ENCODE results near the gene SNX11.

The SNX11 gene

GRCh38 chr17:48095611-48096010, 12.0 kb upstream of the SNX11 start:
- DNase-seq (ENCODE audit: low read depth in 2 of 2), result no peak

- no peak for DNase-seq (ENCODE audit: low read depth in 2 of 2)
Measured at GRCh38 chr17:48100160-48100559, 7.4 kb upstream of the SNX11 start.

DNA sequence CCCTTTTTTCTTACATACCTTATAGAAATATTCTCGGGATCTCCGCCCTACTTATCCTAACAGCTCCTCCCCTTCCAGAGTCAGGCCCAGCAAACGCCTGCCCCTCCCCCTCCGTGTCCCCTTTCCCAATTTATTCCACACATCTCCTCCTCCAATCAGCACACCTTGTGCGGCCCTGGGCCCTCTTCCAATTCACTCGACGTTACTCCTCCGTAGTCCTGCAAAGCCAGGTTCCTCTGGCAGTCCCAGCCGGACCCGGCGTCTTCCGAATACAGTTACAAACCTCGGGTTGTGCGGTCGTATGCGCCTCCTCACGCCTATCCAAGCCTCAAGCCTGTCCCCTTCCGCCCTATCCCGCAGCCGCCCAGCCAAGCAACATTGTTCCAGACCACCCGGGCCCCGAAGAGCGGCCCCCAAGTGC, 7.0 kb upstream of the SNX11 start:
- DNase-seq (ENCODE audit: low read depth in 2 of 2), result no peak

DNA sequence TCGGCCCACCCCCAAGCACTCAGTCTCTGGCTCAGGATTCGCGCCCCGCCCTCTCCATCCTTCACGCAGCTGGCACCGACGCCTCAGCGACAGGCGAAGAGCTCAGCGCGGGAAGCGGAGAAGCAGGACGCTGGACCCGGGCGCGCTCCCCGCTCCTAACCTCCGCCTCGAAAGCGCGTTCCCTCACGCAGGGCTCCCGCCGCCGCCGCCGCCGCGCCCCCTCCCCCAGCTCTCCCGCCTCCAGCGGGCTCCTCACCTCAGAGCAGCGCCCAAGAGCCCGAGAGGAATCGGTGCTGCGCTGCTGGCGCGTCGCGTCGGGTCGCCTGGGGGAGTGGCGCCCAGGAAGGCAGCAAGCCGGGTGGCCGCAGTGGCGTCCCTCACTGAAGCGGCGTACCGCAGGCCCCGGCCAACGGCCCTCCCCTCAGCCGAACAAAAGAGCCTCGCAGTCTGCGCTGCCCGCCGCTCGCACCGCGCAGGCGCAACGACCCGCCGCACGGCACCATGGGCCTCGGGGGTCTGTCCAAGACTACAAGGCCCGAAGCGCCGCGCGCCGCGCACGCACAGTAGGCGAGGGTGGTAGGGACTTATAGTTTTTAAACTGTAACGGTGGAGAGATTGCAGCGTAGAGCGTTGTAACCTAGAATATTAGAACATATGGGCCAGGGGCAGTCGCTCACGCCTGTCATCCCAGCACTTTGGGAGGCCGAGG, 6.4 kb upstream of the SNX11 start, which contains the start of gene CBX1:
Gene CBX1 (minus strand): TSS at position 467 of the 709 bp plus-strand sequence. CDS start 24,474 bp downstream, outside the sequence.
- DNase-seq (ENCODE audit: low read depth in 2 of 2), result peak; percentile 84 to 87

GRCh38 chr17:48102043-48102750, 5.4 kb upstream of the SNX11 start:
- no peak for DNase-seq (ENCODE audit: low read depth in 2 of 2)

GRCh38 chr17:48102798-48103715, 4.5 kb upstream of the SNX11 start:
- DNase-seq (ENCODE audit: low read depth in 2 of 2), result no peak

DNA sequence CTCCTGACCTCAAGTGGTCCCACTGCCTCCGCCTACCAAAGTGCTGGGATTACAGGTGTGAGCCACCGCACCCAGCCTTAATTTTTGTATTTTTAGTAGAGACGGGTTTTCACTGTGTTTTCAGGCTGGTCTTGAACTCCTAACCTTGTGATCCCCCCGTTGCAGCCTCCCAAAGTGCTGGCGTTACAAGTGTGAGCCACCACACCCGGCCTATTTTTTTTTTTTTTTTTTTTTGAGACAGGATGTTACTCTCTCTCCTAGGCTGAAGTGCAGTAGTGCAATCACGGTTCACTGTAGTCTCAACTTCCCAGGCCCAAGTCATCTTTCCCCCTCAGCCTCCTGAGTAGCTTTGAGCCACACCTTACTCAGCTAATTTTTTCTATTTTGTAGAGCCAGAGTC, 3.1 kb upstream of the SNX11 start:
- no peak for DNase-seq (ENCODE audit: low read depth in 2 of 2)

DNA sequence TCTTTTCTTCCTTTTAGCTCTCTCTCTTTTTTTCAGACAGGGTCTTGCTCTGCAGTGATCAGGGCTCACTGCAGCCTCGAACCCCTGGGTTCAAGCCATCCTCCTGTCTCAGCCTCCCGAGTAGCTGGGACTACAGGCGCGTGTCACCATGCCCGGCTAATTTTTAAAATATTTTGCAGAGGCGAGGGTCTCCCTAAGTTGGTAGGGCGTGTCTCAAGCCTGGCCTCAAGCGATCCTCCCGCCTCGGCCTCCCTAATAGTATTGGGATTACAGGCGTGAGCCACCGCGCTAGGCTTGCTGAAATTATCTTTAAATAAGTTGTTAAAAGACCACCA, 797 bp upstream of the SNX11 start:
- DNase-seq (ENCODE audit: low read depth in 2 of 2), result no peak

DNA sequence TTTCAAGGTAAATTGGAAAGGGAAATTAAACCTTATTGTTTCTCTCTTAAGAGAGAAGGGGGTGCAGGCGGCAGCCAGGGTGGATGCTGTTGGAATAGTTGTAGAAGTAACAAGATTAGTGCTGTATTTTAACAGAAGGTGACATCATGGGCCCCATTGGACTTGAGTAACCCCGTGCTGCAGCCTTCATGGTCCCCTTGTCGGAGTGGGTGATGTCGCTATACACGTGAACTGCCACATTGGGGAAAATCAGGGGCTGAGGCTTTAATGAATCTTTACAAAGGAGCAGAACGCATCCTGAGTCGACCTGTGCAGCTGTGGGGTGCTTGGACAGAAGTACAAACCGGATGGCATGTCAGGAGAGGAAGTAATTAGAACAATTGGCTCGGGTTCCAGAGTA, 3.2 kb downstream of the SNX11 start:
- DNase-seq (ENCODE audit: low read depth in 2 of 2), result no peak

DNA sequence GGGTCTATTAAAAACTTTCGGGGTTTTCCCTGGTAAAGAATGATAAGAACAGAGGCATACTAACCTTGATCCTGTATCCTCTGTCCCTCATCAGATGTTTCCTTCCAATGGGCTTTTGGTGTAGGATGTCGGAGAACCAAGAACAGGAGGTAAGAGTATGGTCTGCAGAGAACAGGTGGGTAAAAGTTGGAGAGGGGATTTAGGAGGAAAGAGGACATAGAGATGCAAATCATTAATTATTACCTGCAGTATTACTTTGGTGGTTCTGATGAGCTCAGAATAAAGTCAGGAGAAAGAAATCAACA, 4.3 kb downstream of the SNX11 start:
- DNase-seq (ENCODE audit: low read depth in 2 of 2), result no peak

DNA sequence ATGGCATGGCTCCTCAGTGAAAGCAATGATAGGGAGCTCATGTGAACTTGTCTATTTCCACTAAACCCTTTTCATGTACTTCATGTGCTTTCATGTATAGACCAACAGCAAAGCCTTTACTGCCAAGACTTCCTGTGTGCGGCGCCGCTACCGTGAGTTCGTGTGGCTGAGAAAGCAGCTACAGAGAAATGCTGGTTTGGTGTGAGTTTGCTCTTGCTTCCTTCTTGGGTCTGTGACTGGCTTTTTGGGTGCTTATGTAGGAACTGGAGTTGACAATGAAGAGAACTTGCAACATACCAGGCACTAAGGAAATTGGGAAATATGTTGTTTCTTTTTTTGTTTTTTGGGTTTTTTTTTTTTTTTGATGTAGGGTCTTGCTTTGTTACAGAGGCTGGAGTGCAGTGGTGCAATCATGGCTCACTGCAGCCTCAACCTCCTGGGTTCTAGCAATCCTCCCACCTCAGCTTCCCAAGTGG, 5.7 kb downstream of the SNX11 start:
- no peak for DNase-seq (ENCODE audit: low read depth in 2 of 2)

DNA sequence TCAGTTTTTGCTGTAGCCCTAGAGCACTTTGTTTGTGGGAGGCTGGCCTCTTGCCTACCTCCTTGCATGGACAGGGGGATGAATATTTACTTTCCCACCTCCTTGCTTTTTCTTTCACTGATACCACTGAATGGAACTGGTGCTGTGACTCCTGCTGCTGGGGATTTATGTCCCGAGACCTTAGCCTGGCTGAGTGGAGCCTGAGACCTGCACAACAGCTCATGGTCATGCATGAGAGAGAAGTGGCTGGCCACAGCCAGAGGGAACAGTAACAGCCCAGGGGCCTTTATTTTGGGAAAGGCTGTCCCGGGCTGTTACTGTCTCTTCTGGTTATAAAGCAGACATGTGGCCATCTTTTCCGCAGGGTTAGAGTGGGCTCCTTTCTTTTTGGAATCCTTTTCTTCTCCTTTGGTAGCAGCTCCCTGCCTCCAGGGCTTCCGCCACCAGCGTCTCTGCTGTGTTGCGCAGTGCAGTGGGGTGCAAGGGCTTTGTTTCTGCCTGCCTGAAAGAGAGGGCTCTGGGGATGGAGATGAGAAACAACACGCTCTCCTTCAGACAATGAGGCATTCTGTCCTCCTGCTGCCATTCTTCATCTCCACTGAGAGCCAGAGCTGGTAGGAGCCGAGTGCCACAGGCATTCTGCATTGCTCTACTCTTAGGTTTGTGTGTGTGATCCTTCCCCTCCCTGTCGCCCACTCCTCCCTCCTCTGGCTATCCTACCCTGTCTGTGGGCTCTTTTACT, 14.5 kb downstream of the SNX11 start:
- DNase-seq (ENCODE audit: low read depth in 2 of 2), result no peak

- DNase-seq (ENCODE audit: low read depth in 2 of 2), result no peak
Measured at GRCh38 chr17:48122665-48123045, 15.1 kb downstream of the SNX11 start.

- DNase-seq (ENCODE audit: low read depth in 2 of 2), result no peak
Measured at GRCh38 chr17:48123111-48123510, 15.5 kb downstream of the SNX11 start.

- DNase-seq (ENCODE audit: low read depth in 2 of 2), result no peak
Measured at GRCh38 chr17:48123776-48124388, 16.3 kb downstream of the SNX11 start.

DNA sequence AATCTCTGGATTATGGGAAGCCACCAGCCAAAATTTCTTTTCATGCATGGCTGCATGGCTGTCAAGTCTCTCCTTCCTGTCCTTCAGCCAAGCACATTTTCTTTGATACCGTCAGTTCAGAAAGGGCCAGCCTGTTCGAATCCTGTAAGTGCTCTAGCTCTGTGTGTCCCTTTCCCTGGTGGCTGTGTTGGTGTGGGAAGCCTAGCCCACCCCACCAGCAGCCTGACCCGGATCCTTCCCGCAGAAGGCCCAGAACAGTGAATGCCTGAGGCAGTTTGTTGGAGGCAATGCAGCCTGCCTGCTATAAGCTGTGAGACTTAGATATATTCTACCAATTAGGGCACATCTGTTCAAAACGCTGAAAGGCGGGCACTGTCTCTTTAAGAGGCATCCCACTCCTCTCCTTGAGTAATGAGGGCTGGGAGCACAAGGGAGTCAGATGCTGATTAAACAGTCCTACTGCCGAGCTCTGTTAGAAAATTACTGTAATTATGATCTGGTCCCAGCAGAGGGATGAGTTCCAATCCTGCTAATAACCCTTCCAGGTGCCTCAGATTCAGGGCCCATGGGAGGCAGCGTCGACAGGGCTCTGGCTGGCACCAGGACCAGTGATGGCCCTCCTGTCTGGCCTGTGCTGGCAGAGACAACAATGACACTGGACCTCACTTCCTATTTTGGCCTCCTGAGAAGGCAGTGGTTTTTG, 18.4 kb downstream of the SNX11 start:
- DNase-seq (ENCODE audit: low read depth in 2 of 2), result no peak

DNA sequence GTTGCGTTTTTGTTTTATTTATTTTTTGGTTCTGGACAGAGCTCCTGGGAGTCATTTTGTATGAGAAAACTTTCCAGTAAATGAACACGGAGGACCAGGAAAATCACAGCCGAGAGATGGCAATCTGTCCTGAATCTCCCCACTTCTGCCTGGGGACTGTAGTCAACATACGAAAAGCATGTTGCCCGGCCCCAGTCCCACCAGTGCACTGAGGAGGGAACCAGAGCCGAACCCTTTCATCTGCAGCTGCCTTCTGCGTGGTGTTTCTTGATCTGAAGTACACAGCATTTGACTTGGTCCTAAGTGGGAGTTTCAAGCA, 18.9 kb downstream of the SNX11 start:
- DNase-seq (ENCODE audit: low read depth in 2 of 2), result no peak

DNA sequence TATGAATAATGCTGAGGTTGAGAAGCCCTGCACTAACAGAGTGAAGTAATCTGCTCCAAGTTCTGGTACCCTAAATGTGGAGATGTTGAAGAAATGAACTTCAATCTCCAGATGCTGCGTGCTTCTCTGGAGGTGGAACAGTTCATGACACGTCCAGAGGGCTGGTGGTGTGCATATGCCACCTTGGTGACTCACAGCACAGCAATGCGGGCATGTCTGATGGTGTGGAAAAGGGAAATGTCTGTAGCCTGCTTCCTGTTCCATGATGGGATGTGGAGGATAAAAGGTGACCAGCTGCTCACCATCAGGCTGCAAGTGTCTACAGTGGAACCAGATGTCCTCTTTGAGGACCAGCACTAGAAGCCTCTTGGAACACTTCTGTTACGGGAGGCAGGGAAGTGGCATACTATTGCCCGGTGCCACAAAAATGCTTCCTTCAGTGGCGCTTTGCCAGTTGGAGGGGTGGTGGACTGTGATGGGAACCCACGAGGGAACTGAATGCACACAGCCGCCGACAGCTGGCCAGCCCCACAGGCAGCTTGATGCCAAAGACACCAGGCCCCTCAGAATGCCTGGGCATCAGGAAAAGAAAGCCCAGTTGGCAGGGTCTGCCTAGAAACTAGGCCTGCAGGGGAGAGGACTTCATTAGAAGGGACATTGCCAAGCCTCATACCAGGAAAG, 19.9 kb downstream of the SNX11 start:
- DNase-seq (ENCODE audit: low read depth in 2 of 2), result no peak

GRCh38 chr17:48128400-48128799, 20.8 kb downstream of the SNX11 start:
- no peak for DNase-seq (ENCODE audit: low read depth in 2 of 2)

- no peak for DNase-seq (ENCODE audit: low read depth in 2 of 2)
Measured at GRCh38 chr17:48129981-48130380, 22.4 kb downstream of the SNX11 start.
